GM12878 (cell line): ENCODE measurements around the gene CAMK1. TPM values are rescaled to one million over a fixed set of nuclear protein-coding genes. Genes with fewer than 3 reads are reported as not detected.

Source experiments
- ATAC-seq: fragments of 200-7000 bp; cut with Tn5 transposase; 3 replicates; pipeline ENCODE4 v1.9.1; 2020; ENCODE audit warnings: mild to moderate bottlenecking, moderate library complexity
- BruUV-seq: library from RNA; stranded (reverse); fragments of 400-500 nt; replicated peaks from 2 replicates; lab custom pipeline; 2021; lab: Mats Ljungman, UMichigan
- CTCF ChIA-PET: fragments of 300-600 bp; sonication (Branson Sonifier 250); formaldehyde crosslinking; extraction: SDS; loops from one replicate; lab custom pipeline; 2021; ENCODE audit warnings: inconsistent platforms; lab: Yijun Ruan, JAX
- POLR2A ChIA-PET: fragments of 350-600 bp; formaldehyde crosslinking; extraction: SDS; loops from one replicate; lab custom pipeline; 2021; ENCODE audit warnings: inconsistent platforms; lab: Charles Lee
- RAD21 ChIA-PET: fragments of 300-600 bp; sonication (Branson Sonifier 250); formaldehyde crosslinking; loops from one replicate; lab custom pipeline; 2023; ENCODE audit warnings: antibody characterized with exemption; ENCODE audit not compliant: unreplicated experiment; lab: Charles Lee
- SMC1A ChIA-PET: fragments of 300-600 bp; sonication (Branson Sonifier 250); formaldehyde crosslinking; loops from one replicate; lab custom pipeline; 2023; ENCODE audit not compliant: unreplicated experiment, uncharacterized antibody; lab: Charles Lee
- DNase-seq: peaks from one replicate; pipeline ENCODE4 v3.0.0-alpha.2; 2011; ENCODE audit warnings: low read depth, low spot score
- FAIRE-seq: peaks from 3 replicates; lab custom pipeline; 2011; peaks lifted over from hg19 to GRCh38; lab: Jason Lieb, UNC
- H2AFZ ChIP-seq: 2 replicates; pipeline ENCODE4 v1.6.0; 2011; ENCODE audit warnings: low read depth, low read length, control low read depth; ENCODE audit not compliant: control insufficient read depth
- H3K27ac ChIP-seq: 2 replicates; pipeline ENCODE4 v1.5.1; 2011; ENCODE audit warnings: control low read depth; ENCODE audit not compliant: control insufficient read depth, insufficient read depth
- H3K27me3 ChIP-seq, 2 experiments: replicated peaks in 1 of 2; 2 replicates each; pipeline versions ENCODE4 v1.6.0 to v1.6.1; 2011; ENCODE audit warnings: low read length in 1 of 2; ENCODE audit not compliant: control insufficient read depth in 2 of 2, insufficient read depth in 2 of 2
- H3K36me3 ChIP-seq, 2 experiments: 2 replicates each; pipeline ENCODE4 v1.5.1; 2011; ENCODE audit warnings: low read length in 1 of 2; ENCODE audit not compliant: control insufficient read depth in 2 of 2, insufficient read depth in 2 of 2
- H3K4me1 ChIP-seq: 2 replicates; pipeline ENCODE4 v1.6.1; 2011; ENCODE audit warnings: mild to moderate bottlenecking, low read length, moderate library complexity, mixed read lengths; ENCODE audit not compliant: control insufficient read depth, insufficient read depth
- H3K4me2 ChIP-seq: 2 replicates; pipeline ENCODE4 v1.6.0; 2011; ENCODE audit warnings: control low read depth; ENCODE audit not compliant: control insufficient read depth, insufficient read depth
- H3K4me3 ChIP-seq: fragments of 200-600 bp; sonication (generic); 2 replicates; pipeline ENCODE4 v1.5.1; 2016
- H3K79me2 ChIP-seq: 2 replicates; pipeline ENCODE4 v1.6.0; 2011; ENCODE audit warnings: low read length; ENCODE audit not compliant: control insufficient read depth, insufficient read depth
- H3K9ac ChIP-seq: 2 replicates; pipeline ENCODE4 v1.8.0; 2011; ENCODE audit warnings: low read length, control low read depth, mixed read lengths; ENCODE audit not compliant: control insufficient read depth, insufficient read depth
- H3K9me3 ChIP-seq: replicated peaks from 3 replicates; pipeline ENCODE4 v1.5.1; 2011; ENCODE audit warnings: mild to moderate bottlenecking, low read length; ENCODE audit not compliant: control insufficient read depth, insufficient read depth
- H4K20me1 ChIP-seq: 2 replicates; pipeline ENCODE4 v1.6.0; 2011; ENCODE audit not compliant: control insufficient read depth, insufficient read depth
- ATF7 ChIP-seq: fragments of 450-650 bp; IDR thresholded peaks from 2 replicates; pipeline ENCODE4 v1.6.1; 2016; ENCODE audit warnings: low read depth, mild to moderate bottlenecking
- BACH1 ChIP-seq: fragments of 450-650 bp; IDR thresholded peaks from 2 replicates; pipeline ENCODE4 v1.6.1; 2017; ENCODE audit warnings: mild to moderate bottlenecking, borderline replicate concordance
- NFIC ChIP-seq: IDR thresholded peaks from 2 replicates; pipeline ENCODE4 v1.6.1; 2012; ENCODE audit warnings: low read depth, mild to moderate bottlenecking, inconsistent platforms, low read length, moderate library complexity
- NR2F1 ChIP-seq: fragments of 450-650 bp; conservative IDR thresholded peaks from 2 replicates; pipeline ENCODE4 v1.6.1; 2017; ENCODE audit warnings: mild to moderate bottlenecking
- RBBP5 ChIP-seq: fragments of 200-600 bp; sonication (generic); conservative IDR thresholded peaks from 2 replicates; pipeline ENCODE4 v1.6.1; 2016
- ZSCAN29 ChIP-seq: fragments of 450-650 bp; IDR thresholded peaks from 2 replicates; pipeline ENCODE4 v1.6.1; 2017; ENCODE audit warnings: mild to moderate bottlenecking, moderate library complexity
- WGBS: methylation state at CpG from one replicate; pipeline ENCODE4 v1.1.6; 2016; ENCODE audit warnings: low lambda C conversion rate; ENCODE audit not compliant: insufficient replicate concordance, insufficient coverage; ENCODE audit errors: missing lambda C conversion rate; 5-methylcytosine and 5-hydroxymethylcytosine counted together
- in situ Hi-C: fragments of 300-500 bp; cut with MboI; formaldehyde crosslinking; loops from 9 replicates; pipeline ENCODE4 v1.14.3; 2018; ENCODE audit warnings: mixed read lengths
- intact Hi-C: fragments of 100-400 bp; cut with micrococcal nuclease; formaldehyde crosslinking; loops from one replicate; pipeline ENCODE4 v1.14.2; 2022; ENCODE audit not compliant: unreplicated experiment
- polyA plus RNA-seq, 11 experiments: library from polyadenylated mRNA; depleted of rRNA in 4 of 11; unstranded in 6 of 11; stranded (reverse) in 5 of 11; fragments of >200 nt; fragmentation: Nextera tagmentation in 4 of 11; fragmentation: Illumina TruSeq in 1 of 11; extraction: Ambion mirVana in 4 of 11; extraction: Trizol in 1 of 11; gene quantifications; 1 replicate in 1 of 11; 2 replicates in 10 of 11; pipeline versions ENCODE4 v1.2.1 to v1.2.3, GENCODE V29; 2011 to 2016; ENCODE audit warnings: inconsistent platforms in 2 of 11, missing spikeins in 2 of 11, low read depth in 1 of 11
- total RNA-seq, 4 experiments: library from RNA; depleted of rRNA in 3 of 4; stranded (reverse); fragments of >200 nt in 3 of 4; fragmentation: Illumina TruSeq in 1 of 4; extraction: Trizol in 1 of 4; gene quantifications; 2 replicates each; pipeline versions ENCODE4 v1.2.1 to v1.2.3, GENCODE V29; 2013 to 2021
- TF ChIP-seq, protein P1 (sequence below): fragments of 150-350 bp; IDR thresholded peaks from 2 replicates; pipeline ENCODE4 v1.6.1; 2016; ENCODE audit warnings: low read depth, low read length
- TF ChIP-seq, protein P2 (sequence below): fragments of 450-650 bp; IDR thresholded peaks from 2 replicates; pipeline ENCODE4 v1.6.1; 2017; ENCODE audit warnings: mild to moderate bottlenecking, moderate library complexity
- TF ChIP-seq, protein P3 (sequence below): IDR thresholded peaks from 2 replicates; pipeline ENCODE4 v1.6.1; 2012; ENCODE audit warnings: low read depth, low read length, improper control_type of control experiment

CAMK1 gene
- total and polyA plus RNA-seq, 10 of the 15 experiments (the other 5 are each of a cell fraction or from before 2014, with no cell fraction given): 0.24 to 2.1 (median 0.51) TPM; not detected in 2

DNA sequence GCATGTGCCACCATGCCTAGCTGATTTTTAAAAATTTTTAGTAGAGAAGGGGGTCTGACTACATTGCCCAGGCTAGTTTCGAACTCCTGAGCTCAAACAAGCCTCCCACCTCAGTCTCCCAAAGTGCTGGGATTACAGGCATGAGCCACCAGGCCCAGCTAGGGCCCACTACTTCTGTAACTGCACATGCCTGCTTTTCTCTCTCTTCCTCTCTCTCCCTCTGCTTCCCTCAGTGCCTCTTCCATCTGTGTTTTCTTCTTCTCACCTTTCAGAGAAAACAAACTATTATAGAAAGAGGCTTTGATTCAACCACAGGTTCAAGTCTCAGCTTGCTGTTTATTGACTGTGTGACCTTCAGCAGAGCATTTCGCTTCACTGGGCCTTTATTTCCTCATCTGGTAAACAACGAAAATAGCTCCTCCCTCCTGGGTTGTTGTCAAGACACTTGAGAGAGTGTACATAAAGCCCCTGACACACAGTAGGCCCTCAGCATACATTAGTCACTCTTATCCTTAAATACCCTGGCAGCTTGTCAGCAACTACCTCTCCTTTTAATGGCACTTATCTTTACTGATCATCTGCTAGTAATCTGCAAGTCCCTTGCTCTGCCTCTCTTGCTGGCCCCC lies 12.3 kb upstream of the CAMK1 start (continued):
- TF ChIP-seq, protein P1, sequence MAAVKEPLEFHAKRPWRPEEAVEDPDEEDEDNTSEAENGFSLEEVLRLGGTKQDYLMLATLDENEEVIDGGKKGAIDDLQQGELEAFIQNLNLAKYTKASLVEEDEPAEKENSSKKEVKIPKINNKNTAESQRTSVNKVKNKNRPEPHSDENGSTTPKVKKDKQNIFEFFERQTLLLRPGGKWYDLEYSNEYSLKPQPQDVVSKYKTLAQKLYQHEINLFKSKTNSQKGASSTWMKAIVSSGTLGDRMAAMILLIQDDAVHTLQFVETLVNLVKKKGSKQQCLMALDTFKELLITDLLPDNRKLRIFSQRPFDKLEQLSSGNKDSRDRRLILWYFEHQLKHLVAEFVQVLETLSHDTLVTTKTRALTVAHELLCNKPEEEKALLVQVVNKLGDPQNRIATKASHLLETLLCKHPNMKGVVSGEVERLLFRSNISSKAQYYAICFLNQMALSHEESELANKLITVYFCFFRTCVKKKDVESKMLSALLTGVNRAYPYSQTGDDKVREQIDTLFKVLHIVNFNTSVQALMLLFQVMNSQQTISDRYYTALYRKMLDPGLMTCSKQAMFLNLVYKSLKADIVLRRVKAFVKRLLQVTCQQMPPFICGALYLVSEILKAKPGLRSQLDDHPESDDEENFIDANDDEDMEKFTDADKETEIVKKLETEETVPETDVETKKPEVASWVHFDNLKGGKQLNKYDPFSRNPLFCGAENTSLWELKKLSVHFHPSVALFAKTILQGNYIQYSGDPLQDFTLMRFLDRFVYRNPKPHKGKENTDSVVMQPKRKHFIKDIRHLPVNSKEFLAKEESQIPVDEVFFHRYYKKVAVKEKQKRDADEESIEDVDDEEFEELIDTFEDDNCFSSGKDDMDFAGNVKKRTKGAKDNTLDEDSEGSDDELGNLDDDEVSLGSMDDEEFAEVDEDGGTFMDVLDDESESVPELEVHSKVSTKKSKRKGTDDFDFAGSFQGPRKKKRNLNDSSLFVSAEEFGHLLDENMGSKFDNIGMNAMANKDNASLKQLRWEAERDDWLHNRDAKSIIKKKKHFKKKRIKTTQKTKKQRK: no peak
- TF ChIP-seq NFIC: no peak
- TF ChIP-seq BACH1: no peak

DNA sequence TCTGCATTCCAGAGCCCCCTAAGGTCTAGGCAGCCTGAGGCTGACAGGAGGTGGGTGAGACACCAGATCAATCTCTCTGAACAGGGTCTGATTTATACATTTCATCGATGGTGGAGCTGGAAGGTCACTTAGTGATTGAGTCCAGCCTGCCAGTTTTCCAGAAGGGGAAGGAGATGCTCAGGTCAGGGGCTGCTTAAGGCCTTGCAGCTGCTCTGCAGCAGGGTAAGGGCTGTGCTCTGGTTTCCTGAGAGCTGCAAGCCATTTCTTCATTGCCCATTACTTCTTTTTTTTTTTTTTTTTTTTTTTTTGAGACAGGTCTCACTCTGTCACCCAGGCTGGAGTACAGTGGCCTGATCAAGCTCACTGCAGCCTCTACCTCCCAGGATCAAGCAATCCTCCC lies 11.8 kb upstream of the CAMK1 start:
- no peak for ATAC-seq
- intact Hi-C loops: no loop called here
- WGBS: 91% methylated on average over 1 of the region's 1 CpG
- in situ Hi-C loops: no loop called here
- BruUV-seq: no TSS peak
- no peak for DNase-seq
- ChIA-PET RAD21 (interaction anchor here (1.3 to 3.0 kb wide), 6 partner anchors 12 to 693 kb away, joined by 3 to 11 read pairs (median 4); partner anchors contain the start of genes ARPC4 and OGG1), POLR2A (interaction anchor here (0.5 to 1.8 kb wide), 7 partner anchors 9 to 299 kb away, joined by 3 to 9 read pairs (median 4); partner anchors contain the start of genes ARPC4 and TADA3)
- peaks cover 2 to 7% of the 10 kb centered on the region in 2 experiments; a peak in 2 of 4 replicates for H3K36me3 ChIP-seq
- H3K4me1 ChIP-seq: peaks cover 31% of the 10 kb centered on the region
- H2AFZ ChIP-seq: no peak overlapping the region
- TF ChIP-seq ZSCAN29: no peak
- TF ChIP-seq, protein P2, sequence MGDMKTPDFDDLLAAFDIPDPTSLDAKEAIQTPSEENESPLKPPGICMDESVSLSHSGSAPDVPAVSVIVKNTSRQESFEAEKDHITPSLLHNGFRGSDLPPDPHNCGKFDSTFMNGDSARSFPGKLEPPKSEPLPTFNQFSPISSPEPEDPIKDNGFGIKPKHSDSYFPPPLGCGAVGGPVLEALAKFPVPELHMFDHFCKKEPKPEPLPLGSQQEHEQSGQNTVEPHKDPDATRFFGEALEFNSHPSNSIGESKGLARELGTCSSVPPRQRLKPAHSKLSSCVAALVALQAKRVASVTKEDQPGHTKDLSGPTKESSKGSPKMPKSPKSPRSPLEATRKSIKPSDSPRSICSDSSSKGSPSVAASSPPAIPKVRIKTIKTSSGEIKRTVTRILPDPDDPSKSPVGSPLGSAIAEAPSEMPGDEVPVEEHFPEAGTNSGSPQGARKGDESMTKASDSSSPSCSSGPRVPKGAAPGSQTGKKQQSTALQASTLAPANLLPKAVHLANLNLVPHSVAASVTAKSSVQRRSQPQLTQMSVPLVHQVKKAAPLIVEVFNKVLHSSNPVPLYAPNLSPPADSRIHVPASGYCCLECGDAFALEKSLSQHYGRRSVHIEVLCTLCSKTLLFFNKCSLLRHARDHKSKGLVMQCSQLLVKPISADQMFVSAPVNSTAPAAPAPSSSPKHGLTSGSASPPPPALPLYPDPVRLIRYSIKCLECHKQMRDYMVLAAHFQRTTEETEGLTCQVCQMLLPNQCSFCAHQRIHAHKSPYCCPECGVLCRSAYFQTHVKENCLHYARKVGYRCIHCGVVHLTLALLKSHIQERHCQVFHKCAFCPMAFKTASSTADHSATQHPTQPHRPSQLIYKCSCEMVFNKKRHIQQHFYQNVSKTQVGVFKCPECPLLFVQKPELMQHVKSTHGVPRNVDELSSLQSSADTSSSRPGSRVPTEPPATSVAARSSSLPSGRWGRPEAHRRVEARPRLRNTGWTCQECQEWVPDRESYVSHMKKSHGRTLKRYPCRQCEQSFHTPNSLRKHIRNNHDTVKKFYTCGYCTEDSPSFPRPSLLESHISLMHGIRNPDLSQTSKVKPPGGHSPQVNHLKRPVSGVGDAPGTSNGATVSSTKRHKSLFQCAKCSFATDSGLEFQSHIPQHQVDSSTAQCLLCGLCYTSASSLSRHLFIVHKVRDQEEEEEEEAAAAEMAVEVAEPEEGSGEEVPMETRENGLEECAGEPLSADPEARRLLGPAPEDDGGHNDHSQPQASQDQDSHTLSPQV: no peak
- TF ChIP-seq ATF7: no peak
- TF ChIP-seq, protein P3, sequence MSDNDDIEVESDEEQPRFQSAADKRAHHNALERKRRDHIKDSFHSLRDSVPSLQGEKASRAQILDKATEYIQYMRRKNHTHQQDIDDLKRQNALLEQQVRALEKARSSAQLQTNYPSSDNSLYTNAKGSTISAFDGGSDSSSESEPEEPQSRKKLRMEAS: no peak
- TF ChIP-seq RBBP5: no peak
- no peak for TF ChIP-seq NR2F1
- TF ChIP-seq, all 136 proteins: peak for 0
- Histone ChIP-seq H4K20me1 (no peaks in the 10 kb centered on the region), H3K27ac (no peak overlapping the region), H3K9ac (no peak overlapping the region), H3K79me2 (no peaks in the 10 kb centered on the region), H3K27me3 (no peaks in the 10 kb centered on the region), H3K4me2 (no peak overlapping the region), H3K9me3 (no peaks in the 10 kb centered on the region), H3K4me3 (no peak overlapping the region)
- FAIRE-seq: no peak
- ChIA-PET CTCF (interaction anchor here (0.6 to 4.0 kb wide), 8 partner anchors 9 to 428 kb away, joined by 3 to 15 read pairs (median 3); partner anchors contain the start of genes ARPC4, CRELD1 and OGG1), SMC1A (interaction anchor here (0.7 to 1.9 kb wide), 8 partner anchors 9 to 276 kb away, joined by 3 to 8 read pairs (median 3); no protein-coding TSS in a partner anchor)
